ENCODE data around the gene MXRA8.
"Not testable (repeated sequence)": the region's sequence is repeated elsewhere in the genome, so short reads cannot be mapped to it uniquely, and the experiment has no call there.

The MXRA8 gene

GRCh38 chr1:1358433-1359271, at the start of gene MXRA8:
Gene MXRA8 (minus strand): TSS chr1:1358555. CDS start chr1:1358504, 51 bp downstream.
- DNase-seq (ENCODE audit: low read depth): no peak

- no peak for DNase-seq (ENCODE audit: low read depth)
Observed at GRCh38 chr1:1407636-1408318, 49.4 kb upstream of the MXRA8 start.

- DNase-seq (ENCODE audit: low read depth): peak; percentile 92
Observed at GRCh38 chr1:1406821-1407635, 48.7 kb upstream of the MXRA8 start, which contains the start of gene MRPL20. Gene MRPL20 (minus strand): TSS chr1:1407293. CDS start chr1:1407217, 76 bp downstream.

GRCh38 chr1:1406101-1406820, 47.9 kb upstream of the MXRA8 start:
- DNase-seq (ENCODE audit: low read depth): no peak

- DNase-seq (ENCODE audit: low read depth): no peak
Observed at GRCh38 chr1:1403653-1404052, 45.3 kb upstream of the MXRA8 start.

GRCh38 chr1:1402901-1403392, 44.6 kb upstream of the MXRA8 start:
- DNase-seq (ENCODE audit: low read depth): not testable (repeated sequence)

- DNase-seq (ENCODE audit: low read depth): no peak
Observed at GRCh38 chr1:1402072-1402900, 43.9 kb upstream of the MXRA8 start.

GRCh38 chr1:1401457-1402010, 43.2 kb upstream of the MXRA8 start:
- DNase-seq (ENCODE audit: low read depth): no peak

- DNase-seq (ENCODE audit: low read depth): no peak
Observed at GRCh38 chr1:1400576-1401456, 42.5 kb upstream of the MXRA8 start.

- DNase-seq (ENCODE audit: low read depth): no peak
Observed at GRCh38 chr1:1399872-1400575, 41.7 kb upstream of the MXRA8 start.

GRCh38 chr1:1399187-1399871, 41.0 kb upstream of the MXRA8 start, which contains the start of gene CCNL2:
Gene CCNL2 (minus strand): TSS chr1:1399335. CDS start chr1:1399306, 29 bp downstream.
- DNase-seq (ENCODE audit: low read depth): peak; percentile 99

- no peak for DNase-seq (ENCODE audit: low read depth)
Observed at GRCh38 chr1:1398677-1399186, 40.4 kb upstream of the MXRA8 start.

- no peak for DNase-seq (ENCODE audit: low read depth)
Observed at GRCh38 chr1:1397839-1398523, 39.6 kb upstream of the MXRA8 start.

- DNase-seq (ENCODE audit: low read depth): no peak
Observed at GRCh38 chr1:1395166-1395565, 36.8 kb upstream of the MXRA8 start.

- no peak for DNase-seq (ENCODE audit: low read depth)
Observed at GRCh38 chr1:1394116-1394515, 35.8 kb upstream of the MXRA8 start.

GRCh38 chr1:1393428-1393827, 35.1 kb upstream of the MXRA8 start:
- DNase-seq (ENCODE audit: low read depth): no peak

- no peak for DNase-seq (ENCODE audit: low read depth)
Observed at GRCh38 chr1:1393014-1393413, 34.7 kb upstream of the MXRA8 start.

All from stimulated activated CD4-positive, alpha-beta T cell treated with anti-CD3 and anti-CD28 coated beads, Interleukin-2, amount 100 ng/mL, for 4 hours (primary cell).